Gastrocnemius medialis (tissue), 4 donors: ENCODE results near the gene PHKB.

Source experiments
- POLR2A ChIP-seq, 2 donors: fragments of 450-650 bp; IDR thresholded peaks; one replicate each; pipeline ENCODE4 v1.6.1; 2017; ENCODE audit warnings: antibody characterized with exemption in 2 of 2, mild to moderate bottlenecking in 2 of 2, moderate library complexity in 2 of 2
- TF ChIP-seq, protein P1 (sequence below), 5 experiments: fragments of 450-650 bp in 3 of 5; fragments of 200-600 bp in 2 of 5; sonication (generic) in 2 of 5; IDR thresholded peaks in 4 of 5; conservative IDR thresholded peaks in 1 of 5; 1 replicate in 4 of 5; 2 replicates in 1 of 5; pipeline ENCODE4 v1.5.1; 2016 to 2019; ENCODE audit warnings: antibody characterized with exemption in 5 of 5, mild to moderate bottlenecking in 3 of 5, moderate library complexity in 3 of 5

DNA sequence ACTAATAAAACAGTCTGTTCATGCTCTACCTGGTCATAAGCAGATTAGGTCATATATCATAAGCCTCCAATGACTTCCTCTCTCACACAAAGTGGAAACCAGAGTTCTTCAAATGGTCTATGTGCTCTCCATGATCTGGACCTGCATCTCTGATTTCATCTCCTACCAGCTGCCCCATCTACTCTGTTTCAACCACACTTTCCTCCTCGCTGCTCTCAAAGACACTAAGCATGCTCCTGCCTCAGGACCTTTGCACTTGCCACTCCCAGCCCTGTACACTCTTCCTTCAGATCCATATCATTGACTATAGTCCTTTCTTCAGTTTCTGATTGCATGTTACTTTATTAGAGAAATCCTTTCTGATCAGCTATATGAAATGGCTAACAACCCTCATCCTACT is 196.8 kb downstream of the PHKB start:
- TF ChIP-seq, protein P1, sequence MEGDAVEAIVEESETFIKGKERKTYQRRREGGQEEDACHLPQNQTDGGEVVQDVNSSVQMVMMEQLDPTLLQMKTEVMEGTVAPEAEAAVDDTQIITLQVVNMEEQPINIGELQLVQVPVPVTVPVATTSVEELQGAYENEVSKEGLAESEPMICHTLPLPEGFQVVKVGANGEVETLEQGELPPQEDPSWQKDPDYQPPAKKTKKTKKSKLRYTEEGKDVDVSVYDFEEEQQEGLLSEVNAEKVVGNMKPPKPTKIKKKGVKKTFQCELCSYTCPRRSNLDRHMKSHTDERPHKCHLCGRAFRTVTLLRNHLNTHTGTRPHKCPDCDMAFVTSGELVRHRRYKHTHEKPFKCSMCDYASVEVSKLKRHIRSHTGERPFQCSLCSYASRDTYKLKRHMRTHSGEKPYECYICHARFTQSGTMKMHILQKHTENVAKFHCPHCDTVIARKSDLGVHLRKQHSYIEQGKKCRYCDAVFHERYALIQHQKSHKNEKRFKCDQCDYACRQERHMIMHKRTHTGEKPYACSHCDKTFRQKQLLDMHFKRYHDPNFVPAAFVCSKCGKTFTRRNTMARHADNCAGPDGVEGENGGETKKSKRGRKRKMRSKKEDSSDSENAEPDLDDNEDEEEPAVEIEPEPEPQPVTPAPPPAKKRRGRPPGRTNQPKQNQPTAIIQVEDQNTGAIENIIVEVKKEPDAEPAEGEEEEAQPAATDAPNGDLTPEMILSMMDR (IDR thresholded peaks at IDR 0.05 in 4 of 5, conservative IDR thresholded peaks at IDR 0.05 in 1 of 5): no peak
- TF ChIP-seq POLR2A (IDR thresholded peaks at IDR 0.05): no peak
